Measurements from ENCODE around the gene USP24. TPM values are rescaled to one million over a fixed set of nuclear protein-coding genes. Genes with fewer than 3 reads are reported as not detected.
A peak's percentile ranks its signal among the peaks of the same experiment; 100 is the strongest.

USP24 gene
- total and polyA plus RNA-seq, 3 experiments from 2014 or later: 7.5 to 51.6 (median 51.5) TPM

GRCh38 chr1:55148676-55149075 lies 66.5 kb downstream of the USP24 start:
- Mint-ChIP-seq H3K27ac (peak overlapping the region in 5 of 8 donors; percentile 9 to 69 (median 63)), H3K4me3 (no peak overlapping the region), H3K9me3 (no peaks in the 10 kb centered on the region), H3K36me3 (peaks cover 13 to 57% (median 14%) of the 10 kb centered on the region in 3 donors), H3K27me3 (no peaks in the 10 kb centered on the region), H3K4me1 (peaks cover 19 to 46% (median 31%) of the 10 kb centered on the region in 3 donors)
- H3K27me3 ChIP-seq (ENCODE audit: insufficient read depth, low read length, poor library complexity, severe bottlenecking): no peaks in the 10 kb centered on the region
- DNase-seq: no peak
- no peak overlapping the region for H3K27ac ChIP-seq (ENCODE audit: low read depth, low read length)
- H3K9me3 ChIP-seq (ENCODE audit: low read length): no peaks in the 10 kb centered on the region
- no peak overlapping the region for H3K4me3 ChIP-seq (ENCODE audit: low read length)
- POLR2A ChIA-PET: interaction anchor here (0.6 kb wide), 1 partner anchor 66 kb away, joined by 3 read pairs; the partner anchor contains the start of gene USP24
- peaks cover 20% of the 10 kb centered on the region for H3K4me1 ChIP-seq (ENCODE audit: insufficient read depth, low read length)
- H3K36me3 ChIP-seq (ENCODE audit: insufficient read depth, low read length): peaks cover 21% of the 10 kb centered on the region
- CTCF ChIA-PET: interaction anchor here (1.2 to 1.8 kb wide), 2 partner anchors 109 to 129 kb away, joined by 3 to 6 read pairs; no protein-coding TSS in a partner anchor

- no peak for DNase-seq
- Mint-ChIP-seq H3K9me3 (no peaks in the 10 kb centered on the region), H3K36me3 (peaks cover 13 to 57% (median 14%) of the 10 kb centered on the region in 3 donors), H3K27me3 (no peaks in the 10 kb centered on the region), H3K4me3 (no peak overlapping the region), H3K4me1 (peaks cover 18 to 38% (median 24%) of the 10 kb centered on the region in 3 donors), H3K27ac (peak overlapping the region in 1 of 8 donors; percentile 40)
- no peaks in the 10 kb centered on the region for H3K9me3 ChIP-seq (ENCODE audit: low read length)
- H3K4me3 ChIP-seq (ENCODE audit: low read length): no peak overlapping the region
- H3K27me3 ChIP-seq (ENCODE audit: insufficient read depth, low read length, poor library complexity, severe bottlenecking): no peaks in the 10 kb centered on the region
- H3K27ac ChIP-seq (ENCODE audit: low read depth, low read length): no peak overlapping the region
- peaks cover 22% of the 10 kb centered on the region for H3K36me3 ChIP-seq (ENCODE audit: insufficient read depth, low read length)
- CTCF ChIA-PET: interaction anchor here (1.2 to 1.8 kb wide), 2 partner anchors 131 to 133 kb away, joined by 3 to 6 read pairs; no protein-coding TSS in a partner anchor
- POLR2A ChIA-PET: no interaction called here
- peaks cover 20% of the 10 kb centered on the region for H3K4me1 ChIP-seq (ENCODE audit: insufficient read depth, low read length)
These were observed 67.6 kb downstream of the USP24 start for GRCh38 chr1:55147524-55147923.

- no peak overlapping the region for H3K27ac ChIP-seq (ENCODE audit: low read depth, low read length)
- H3K27me3 ChIP-seq (ENCODE audit: insufficient read depth, low read length, poor library complexity, severe bottlenecking): no peaks in the 10 kb centered on the region
- no peak for DNase-seq
- Mint-ChIP-seq H3K9me3 (no peaks in the 10 kb centered on the region), H3K36me3 (peaks cover 13 to 62% (median 17%) of the 10 kb centered on the region in 3 donors), H3K27ac (peak overlapping the region in 4 of 8 donors; percentile 20 to 77 (median 44)), H3K27me3 (no peaks in the 10 kb centered on the region), H3K4me3 (no peak overlapping the region), H3K4me1 (peaks cover 14 to 30% (median 16%) of the 10 kb centered on the region in 3 donors)
- H3K4me3 ChIP-seq (ENCODE audit: low read length): no peak overlapping the region
- peaks cover 12% of the 10 kb centered on the region for H3K4me1 ChIP-seq (ENCODE audit: insufficient read depth, low read length)
- POLR2A ChIA-PET: no interaction called here
- H3K9me3 ChIP-seq (ENCODE audit: low read length): no peaks in the 10 kb centered on the region
- H3K36me3 ChIP-seq (ENCODE audit: insufficient read depth, low read length): peaks cover 27% of the 10 kb centered on the region
- CTCF ChIA-PET: no interaction called here
These were observed 68.4 kb downstream of the USP24 start for GRCh38 chr1:55146781-55147180.

GRCh38 chr1:55144886-55145285 lies 70.3 kb downstream of the USP24 start:
- CTCF ChIA-PET: no interaction called here
- H3K4me1 ChIP-seq (ENCODE audit: insufficient read depth, low read length): no peaks in the 10 kb centered on the region
- POLR2A ChIA-PET: no interaction called here

GRCh38 chr1:55143684-55144083 lies 71.5 kb downstream of the USP24 start:
- H3K4me1 ChIP-seq (ENCODE audit: insufficient read depth, low read length): no peaks in the 10 kb centered on the region
- POLR2A ChIA-PET: interaction anchor here (0.7 to 1.1 kb wide), 2 partner anchors 34 to 132 kb away, joined by 3 to 6 read pairs; no protein-coding TSS in a partner anchor
- Mint-ChIP-seq H3K27me3 (no peaks in the 10 kb centered on the region), H3K4me1 (peaks cover 16 to 33% (median 19%) of the 10 kb centered on the region in 3 donors), H3K36me3 (peaks cover 15 to 73% (median 24%) of the 10 kb centered on the region in 3 donors), H3K27ac (peak overlapping the region in 4 of 8 donors; percentile 15 to 92 (median 46)), H3K4me3 (no peak overlapping the region), H3K9me3 (no peaks in the 10 kb centered on the region)
- no peaks in the 10 kb centered on the region for H3K9me3 ChIP-seq (ENCODE audit: low read length)
- H3K27ac ChIP-seq (ENCODE audit: low read depth, low read length): no peak overlapping the region
- H3K36me3 ChIP-seq (ENCODE audit: insufficient read depth, low read length): peaks cover 33% of the 10 kb centered on the region
- no peak overlapping the region for H3K4me3 ChIP-seq (ENCODE audit: low read length)
- CTCF ChIA-PET: interaction anchor here (1.2 to 1.7 kb wide), 2 partner anchors 134 to 194 kb away, joined by 3 to 7 read pairs; no protein-coding TSS in a partner anchor
- no peak for DNase-seq
- H3K27me3 ChIP-seq (ENCODE audit: insufficient read depth, low read length, poor library complexity, severe bottlenecking): no peaks in the 10 kb centered on the region

More at GRCh38 chr1:55144886-55145285, 70.3 kb downstream of the USP24 start:
- no peaks in the 10 kb centered on the region for H3K27me3 Mint-ChIP-seq
- H3K9me3 Mint-ChIP-seq: no peaks in the 10 kb centered on the region
- peaks cover 13 to 67% (median 20%) of the 10 kb centered on the region in 3 donors for H3K36me3 Mint-ChIP-seq
- Histone ChIP-seq H3K36me3 (ENCODE audit: insufficient read depth, low read length) (peaks cover 33% of the 10 kb centered on the region), H3K9me3 (ENCODE audit: low read length) (no peaks in the 10 kb centered on the region), H3K4me3 (ENCODE audit: low read length) (no peak overlapping the region), H3K27ac (ENCODE audit: low read depth, low read length) (no peak overlapping the region), H3K27me3 (ENCODE audit: insufficient read depth, low read length, poor library complexity, severe bottlenecking) (no peaks in the 10 kb centered on the region)
- H3K27ac Mint-ChIP-seq: peak overlapping the region in 1 of 8 donors; percentile 56
- no peak for DNase-seq
- H3K4me1 Mint-ChIP-seq: peaks cover 8 to 26% (median 19%) of the 10 kb centered on the region in 3 donors
- H3K4me3 Mint-ChIP-seq: no peak overlapping the region

- no peaks in the 10 kb centered on the region for H3K27me3 Mint-ChIP-seq
- H3K4me3 Mint-ChIP-seq: no peak overlapping the region
- H3K4me1 ChIP-seq (ENCODE audit: insufficient read depth, low read length): no peaks in the 10 kb centered on the region
- no peak overlapping the region for H3K4me3 ChIP-seq (ENCODE audit: low read length)
- H3K27ac ChIP-seq (ENCODE audit: low read depth, low read length): no peak overlapping the region
- H3K27me3 ChIP-seq (ENCODE audit: insufficient read depth, low read length, poor library complexity, severe bottlenecking): no peaks in the 10 kb centered on the region
- peaks cover 50% of the 10 kb centered on the region for H3K36me3 ChIP-seq (ENCODE audit: insufficient read depth, low read length)
- no peaks in the 10 kb centered on the region for H3K9me3 ChIP-seq (ENCODE audit: low read length)
- CTCF ChIA-PET: interaction anchor here (1.9 to 4.6 kb wide), 2 partner anchors 52 to 136 kb away, joined by 4 to 34 read pairs; no protein-coding TSS in a partner anchor
- peaks cover 17 to 61% (median 18%) of the 10 kb centered on the region in 3 donors for H3K36me3 Mint-ChIP-seq
- H3K9me3 Mint-ChIP-seq: no peaks in the 10 kb centered on the region
- peaks cover 15 to 27% (median 17%) of the 10 kb centered on the region in 3 donors for H3K4me1 Mint-ChIP-seq
- POLR2A ChIA-PET: no interaction called here
- H3K27ac Mint-ChIP-seq: peak overlapping the region; percentile 41 to 96 (median 86)
- DNase-seq: no peak
These were observed 73.8 kb downstream of the USP24 start for GRCh38 chr1:55141295-55141893.

- no peaks in the 10 kb centered on the region for H3K27me3 ChIP-seq (ENCODE audit: insufficient read depth, low read length, poor library complexity, severe bottlenecking)
- no peaks in the 10 kb centered on the region for H3K9me3 Mint-ChIP-seq
- H3K4me3 Mint-ChIP-seq: no peak overlapping the region
- peak; percentile 44 to 76 (median 57) for DNase-seq
- peaks cover 12 to 53% (median 14%) of the 10 kb centered on the region in 3 donors for H3K36me3 Mint-ChIP-seq
- ChIA-PET POLR2A (no interaction called here), CTCF (interaction anchor here (0.7 to 4.6 kb wide), 4 partner anchors 10 to 137 kb away, joined by 3 to 34 read pairs (median 4); no protein-coding TSS in a partner anchor)
- H3K9me3 ChIP-seq (ENCODE audit: low read length): no peaks in the 10 kb centered on the region
- H3K4me1 Mint-ChIP-seq: peaks cover 15 to 26% (median 19%) of the 10 kb centered on the region in 3 donors
- H3K36me3 ChIP-seq (ENCODE audit: insufficient read depth, low read length): peaks cover 47% of the 10 kb centered on the region
- no peak overlapping the region for H3K27ac ChIP-seq (ENCODE audit: low read depth, low read length)
- H3K27me3 Mint-ChIP-seq: no peaks in the 10 kb centered on the region
- H3K27ac Mint-ChIP-seq: peak overlapping the region in 7 of 8 donors; percentile 12 to 93 (median 75)
- H3K4me3 ChIP-seq (ENCODE audit: low read length): no peak overlapping the region
- H3K4me1 ChIP-seq (ENCODE audit: insufficient read depth, low read length): no peaks in the 10 kb centered on the region
These were observed 74.6 kb downstream of the USP24 start for GRCh38 chr1:55140546-55140983.

GRCh38 chr1:55140137-55140536 lies 75.0 kb downstream of the USP24 start:
- Histone ChIP-seq H3K36me3 (ENCODE audit: insufficient read depth, low read length) (peaks cover 42% of the 10 kb centered on the region), H3K27ac (ENCODE audit: low read depth, low read length) (no peak overlapping the region), H3K4me1 (ENCODE audit: insufficient read depth, low read length) (no peaks in the 10 kb centered on the region), H3K4me3 (ENCODE audit: low read length) (no peak overlapping the region), H3K27me3 (ENCODE audit: insufficient read depth, low read length, poor library complexity, severe bottlenecking) (no peaks in the 10 kb centered on the region), H3K9me3 (ENCODE audit: low read length) (no peaks in the 10 kb centered on the region)
- POLR2A ChIA-PET: no interaction called here
- H3K27ac Mint-ChIP-seq: peak overlapping the region in 4 of 8 donors; percentile 12 to 93 (median 70)
- CTCF ChIA-PET: interaction anchor here (0.7 to 4.6 kb wide), 3 partner anchors 10 to 138 kb away, joined by 3 to 34 read pairs (median 4); no protein-coding TSS in a partner anchor
- H3K27me3 Mint-ChIP-seq: no peaks in the 10 kb centered on the region
- peaks cover 8 to 52% (median 11%) of the 10 kb centered on the region in 3 donors for H3K36me3 Mint-ChIP-seq
- DNase-seq: no peak
- H3K4me3 Mint-ChIP-seq: no peak overlapping the region
- peaks cover 15 to 26% (median 19%) of the 10 kb centered on the region in 3 donors for H3K4me1 Mint-ChIP-seq
- no peaks in the 10 kb centered on the region for H3K9me3 Mint-ChIP-seq

All from CD8-positive, alpha-beta memory T cell (primary cell).